ENCODE measurements around the gene KCTD12. TPM values are rescaled to one million over a fixed set of nuclear protein-coding genes. Genes with fewer than 3 reads are reported as not detected.

Gene KCTD12
- total RNA-seq, 1 experiment from 2014 or later = 2.8 TPM

DNA sequence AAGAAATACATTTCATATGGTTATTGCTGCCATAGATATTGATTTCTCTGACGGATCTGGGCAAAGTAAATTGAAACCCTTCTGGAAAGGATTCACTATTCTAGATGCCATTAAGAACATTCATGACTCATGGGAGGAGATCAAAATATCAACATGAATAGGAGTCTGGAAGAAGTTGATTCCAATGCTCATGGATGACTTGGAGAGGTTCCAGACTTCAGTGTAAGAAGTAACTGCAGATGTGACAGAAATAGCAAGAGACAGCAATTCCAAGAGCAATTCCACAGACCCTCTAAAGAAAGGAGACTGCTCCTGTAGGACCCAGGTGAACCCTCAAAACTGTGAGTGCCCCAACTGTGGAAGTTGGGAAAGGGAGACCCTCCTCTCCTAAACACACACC, 30.9 kb upstream of the KCTD12 start:
- no TSS peak for BruUV-seq (replicated peaks)
- Mint-ChIP-seq H3K4me3 (ENCODE audit: low read depth, unreplicated experiment) (no peak overlapping the region), H3K27ac (ENCODE audit: unreplicated experiment) (no peak overlapping the region), H3K27me3 (ENCODE audit: unreplicated experiment) (no peaks in the 10 kb centered on the region), H3K9me3 (ENCODE audit: low read depth, unreplicated experiment) (no peaks in the 10 kb centered on the region), H3K4me1 (ENCODE audit: low read depth, unreplicated experiment) (peaks cover 6% of the 10 kb centered on the region), H3K36me3 (ENCODE audit: insufficient read depth, unreplicated experiment) (no peaks in the 10 kb centered on the region)
- DNase-seq = no peak
- TF ChIP-seq, protein P1, sequence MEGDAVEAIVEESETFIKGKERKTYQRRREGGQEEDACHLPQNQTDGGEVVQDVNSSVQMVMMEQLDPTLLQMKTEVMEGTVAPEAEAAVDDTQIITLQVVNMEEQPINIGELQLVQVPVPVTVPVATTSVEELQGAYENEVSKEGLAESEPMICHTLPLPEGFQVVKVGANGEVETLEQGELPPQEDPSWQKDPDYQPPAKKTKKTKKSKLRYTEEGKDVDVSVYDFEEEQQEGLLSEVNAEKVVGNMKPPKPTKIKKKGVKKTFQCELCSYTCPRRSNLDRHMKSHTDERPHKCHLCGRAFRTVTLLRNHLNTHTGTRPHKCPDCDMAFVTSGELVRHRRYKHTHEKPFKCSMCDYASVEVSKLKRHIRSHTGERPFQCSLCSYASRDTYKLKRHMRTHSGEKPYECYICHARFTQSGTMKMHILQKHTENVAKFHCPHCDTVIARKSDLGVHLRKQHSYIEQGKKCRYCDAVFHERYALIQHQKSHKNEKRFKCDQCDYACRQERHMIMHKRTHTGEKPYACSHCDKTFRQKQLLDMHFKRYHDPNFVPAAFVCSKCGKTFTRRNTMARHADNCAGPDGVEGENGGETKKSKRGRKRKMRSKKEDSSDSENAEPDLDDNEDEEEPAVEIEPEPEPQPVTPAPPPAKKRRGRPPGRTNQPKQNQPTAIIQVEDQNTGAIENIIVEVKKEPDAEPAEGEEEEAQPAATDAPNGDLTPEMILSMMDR (IDR thresholded peaks at IDR 0.05; ENCODE audit: unreplicated experiment) = no peak
- intact Hi-C loops (cut with micrococcal nuclease; ENCODE audit: unreplicated experiment) = no loop called here
- CTCF ChIA-PET = no interaction called here

DNA sequence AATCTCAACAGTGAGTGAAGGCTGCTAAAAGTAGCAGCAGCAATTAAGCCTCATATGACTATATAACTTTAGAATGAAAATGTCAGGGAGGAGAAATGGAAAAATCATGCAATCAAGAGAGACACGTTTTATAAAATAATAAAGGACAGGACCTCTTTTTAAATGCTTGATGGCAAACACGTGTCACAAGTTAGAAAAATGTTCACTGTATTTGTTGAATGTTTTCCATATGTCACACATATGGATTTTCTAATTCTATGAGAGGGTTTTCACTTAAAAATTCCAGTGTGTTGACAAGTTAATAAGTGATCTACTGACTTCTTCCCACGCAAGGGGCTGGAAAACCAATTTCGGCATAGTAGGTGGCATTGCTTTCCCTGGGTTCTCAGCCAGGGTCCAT, 27.7 kb upstream of the KCTD12 start:
- H3K36me3 Mint-ChIP-seq (ENCODE audit: insufficient read depth, unreplicated experiment) = no peaks in the 10 kb centered on the region
- no TSS peak for BruUV-seq (replicated peaks)

DNA sequence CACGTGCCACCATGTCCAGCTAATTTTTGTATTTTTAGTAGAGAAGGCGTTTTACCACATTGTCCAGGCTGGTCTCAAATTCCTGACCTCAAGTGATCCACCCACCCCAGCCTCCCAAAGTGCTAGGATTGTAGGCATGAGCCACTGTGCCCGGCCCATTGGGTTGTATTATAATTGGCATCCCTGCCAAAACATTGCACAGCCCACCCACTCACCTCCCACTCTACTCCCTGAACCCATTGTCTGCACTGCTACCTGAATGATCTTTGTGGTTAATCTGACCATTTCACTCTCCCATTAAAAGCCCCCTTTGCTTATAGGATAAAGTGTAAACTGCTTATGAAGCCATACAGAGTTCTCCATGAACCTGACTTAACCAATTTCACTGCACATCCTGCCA, 26.3 kb upstream of the KCTD12 start:
- Mint-ChIP-seq H3K36me3 (ENCODE audit: insufficient read depth, unreplicated experiment) (no peaks in the 10 kb centered on the region), H3K4me1 (ENCODE audit: low read depth, unreplicated experiment) (peaks cover 6% of the 10 kb centered on the region), H3K27me3 (ENCODE audit: unreplicated experiment) (no peaks in the 10 kb centered on the region), H3K9me3 (ENCODE audit: low read depth, unreplicated experiment) (no peaks in the 10 kb centered on the region), H3K27ac (ENCODE audit: unreplicated experiment) (no peak overlapping the region), H3K4me3 (ENCODE audit: low read depth, unreplicated experiment) (no peak overlapping the region)
- CTCF ChIA-PET = no interaction called here
- TF ChIP-seq, protein P1 (IDR thresholded peaks at IDR 0.05; ENCODE audit: unreplicated experiment) = no peak
- BruUV-seq (replicated peaks) = no TSS peak
- intact Hi-C loops (cut with micrococcal nuclease; ENCODE audit: unreplicated experiment) = no loop called here
- no peak for DNase-seq

More for the DNA sequence above, 27.7 kb upstream of the KCTD12 start:
- H3K27me3 Mint-ChIP-seq (ENCODE audit: unreplicated experiment) = no peaks in the 10 kb centered on the region
- CTCF ChIA-PET = no interaction called here
- TF ChIP-seq, protein P1 (IDR thresholded peaks at IDR 0.05; ENCODE audit: unreplicated experiment) = no peak
- H3K4me3 Mint-ChIP-seq (ENCODE audit: low read depth, unreplicated experiment) = no peak overlapping the region
- no peak overlapping the region for H3K27ac Mint-ChIP-seq (ENCODE audit: unreplicated experiment)
- no peaks in the 10 kb centered on the region for H3K9me3 Mint-ChIP-seq (ENCODE audit: low read depth, unreplicated experiment)
- intact Hi-C loops (cut with micrococcal nuclease; ENCODE audit: unreplicated experiment) = no loop called here
- no peak for DNase-seq
- peaks cover 6% of the 10 kb centered on the region for H3K4me1 Mint-ChIP-seq (ENCODE audit: low read depth, unreplicated experiment)

DNA sequence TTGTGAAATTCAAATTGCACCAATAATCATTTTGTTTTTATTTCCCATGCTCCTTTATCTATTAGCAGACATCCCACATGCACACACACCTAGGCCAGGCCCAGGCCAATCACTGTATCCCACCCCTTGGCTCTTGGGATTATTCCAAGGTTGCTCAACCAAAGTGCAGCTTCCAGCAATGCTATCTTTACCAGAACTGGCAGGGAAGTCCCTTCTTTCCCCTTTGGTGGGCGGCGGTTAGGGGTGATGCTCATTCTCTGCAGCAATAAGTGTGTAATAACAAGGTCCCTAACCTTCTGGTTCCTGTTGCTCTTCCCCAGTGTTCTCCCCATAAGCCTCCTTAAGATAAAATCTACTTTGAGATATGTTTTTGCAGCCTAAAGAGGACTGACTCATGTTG, 18.3 kb upstream of the KCTD12 start:
- no peak overlapping the region for H3K4me3 Mint-ChIP-seq (ENCODE audit: low read depth, unreplicated experiment)
- no peak overlapping the region for H3K27ac Mint-ChIP-seq (ENCODE audit: unreplicated experiment)
- TF ChIP-seq, protein P1 (IDR thresholded peaks at IDR 0.05; ENCODE audit: unreplicated experiment) = no peak
- no peaks in the 10 kb centered on the region for H3K4me1 Mint-ChIP-seq (ENCODE audit: low read depth, unreplicated experiment)
- no peaks in the 10 kb centered on the region for H3K9me3 Mint-ChIP-seq (ENCODE audit: low read depth, unreplicated experiment)
- CTCF ChIA-PET = no interaction called here
- H3K27me3 Mint-ChIP-seq (ENCODE audit: unreplicated experiment) = no peaks in the 10 kb centered on the region
- BruUV-seq (replicated peaks) = no TSS peak
- H3K36me3 Mint-ChIP-seq (ENCODE audit: insufficient read depth, unreplicated experiment) = no peaks in the 10 kb centered on the region
- DNase-seq = no peak
- intact Hi-C loops (cut with micrococcal nuclease; ENCODE audit: unreplicated experiment) = loop anchor here (5.0 to 10.0 kb wide), 4 partner anchors 78 to 1217 kb away; no protein-coding TSS in a partner anchor
